SKM-1 (cell line): ENCODE measurements around the gene COLEC11.

ENCODE experiments used
- DNase-seq: peaks from one replicate; lab custom pipeline; 2025; ENCODE audit not compliant: unreplicated experiment; lab: John Stamatoyannopoulos, UW

The COLEC11 gene

DNA sequence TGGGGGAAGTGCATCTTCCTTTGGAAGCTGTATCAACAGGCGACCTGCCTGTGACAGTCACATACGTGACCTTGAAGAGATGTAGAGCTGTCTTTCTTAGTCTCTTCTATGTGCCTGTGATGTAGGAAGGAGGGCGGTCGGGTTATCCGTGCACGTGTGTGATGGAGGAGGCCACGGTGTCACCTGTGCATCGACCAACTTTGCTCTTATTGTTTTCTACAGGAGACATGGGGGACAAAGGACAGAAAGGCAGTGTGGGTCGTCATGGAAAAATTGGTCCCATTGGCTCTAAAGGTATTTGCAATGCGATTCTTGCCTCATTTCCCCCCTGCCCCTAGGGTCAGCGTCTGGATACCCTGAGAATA, 42.4 kb downstream of the COLEC11 start:
- no peak for DNase-seq

DNA sequence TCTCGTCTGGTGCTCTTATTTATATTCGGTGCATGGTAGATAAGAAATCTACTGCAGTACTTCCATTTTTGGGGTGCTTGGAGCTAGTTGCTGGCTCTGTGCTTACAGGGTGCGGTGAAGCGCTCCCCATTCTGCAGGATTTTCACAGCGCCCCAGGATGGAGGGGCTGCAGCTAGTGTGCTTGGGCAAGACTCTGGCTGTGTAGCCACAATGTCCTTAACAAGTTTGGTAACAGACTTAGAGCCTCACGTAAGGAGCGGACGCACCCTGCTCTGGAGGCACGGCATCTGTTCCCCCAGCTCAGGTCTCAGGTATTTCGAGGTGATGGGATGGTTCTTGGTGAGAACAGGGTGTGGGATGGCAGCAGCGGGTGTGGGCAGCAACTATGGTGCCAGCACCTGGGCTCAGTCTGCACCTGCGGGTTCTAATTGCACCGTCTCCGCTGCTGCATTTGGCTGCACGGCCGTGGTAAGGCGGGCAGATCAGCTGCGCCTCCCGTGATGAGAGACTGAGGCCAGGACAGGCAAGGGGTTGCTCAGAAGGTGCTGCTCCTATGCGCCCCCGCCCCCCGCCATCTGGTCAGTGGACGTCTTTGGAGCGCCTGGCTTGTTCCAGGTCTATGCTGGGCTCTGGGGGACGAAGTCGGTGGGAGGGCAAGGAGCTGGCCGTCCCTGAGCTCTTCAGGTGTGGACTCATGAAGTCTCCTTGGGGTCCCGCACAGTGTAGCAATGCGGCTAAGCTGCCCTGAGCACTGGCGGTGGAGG, 43.0 kb downstream of the COLEC11 start:
- no peak for DNase-seq

DNA sequence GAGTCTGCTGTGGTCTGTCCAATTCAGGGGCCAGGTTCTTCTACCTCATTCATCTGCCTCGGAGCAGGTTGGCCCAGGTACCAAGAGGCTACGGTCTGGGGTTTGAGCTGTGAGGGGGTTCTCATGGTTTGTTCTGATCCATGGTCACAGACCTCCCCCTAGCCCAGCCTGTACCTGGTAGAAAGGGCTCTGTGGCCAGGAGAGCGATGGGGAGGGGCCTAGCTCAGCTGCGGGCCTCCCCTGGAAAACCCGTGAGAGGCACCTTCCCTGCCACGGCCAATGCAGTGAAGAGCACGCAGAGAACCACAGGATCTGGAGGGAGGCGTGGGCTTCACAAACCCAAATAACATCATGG, 43.5 kb downstream of the COLEC11 start:
- no peak for DNase-seq

DNA sequence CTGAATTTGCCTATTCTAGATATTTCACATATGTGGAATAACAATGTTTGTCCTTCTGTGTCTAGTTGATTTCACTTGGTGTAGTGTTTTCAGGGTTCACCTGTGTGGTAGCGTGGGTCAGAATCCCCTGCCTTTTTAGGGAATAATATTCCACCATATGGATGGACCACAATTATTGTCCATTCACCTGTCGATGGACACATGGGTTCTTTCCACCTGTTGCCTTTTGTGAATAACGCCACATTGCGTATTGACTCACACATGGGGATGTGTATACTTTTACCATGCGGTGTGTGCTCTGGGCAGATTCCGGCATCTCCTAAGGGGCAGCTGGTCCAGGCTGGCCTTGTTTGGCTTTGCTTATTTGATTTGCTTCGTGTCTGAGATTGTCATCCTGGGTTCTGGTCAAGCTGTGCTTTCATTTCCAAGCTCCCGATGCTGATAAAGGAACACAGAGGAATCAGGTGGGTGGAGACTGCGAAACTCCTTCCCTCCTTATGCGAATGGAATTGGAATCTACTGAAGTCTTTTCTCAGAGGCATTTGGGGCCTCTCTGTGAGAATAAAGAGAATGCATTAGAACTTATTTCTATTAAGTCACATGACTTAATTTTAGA, 44.2 kb downstream of the COLEC11 start:
- DNase-seq = no peak

DNA sequence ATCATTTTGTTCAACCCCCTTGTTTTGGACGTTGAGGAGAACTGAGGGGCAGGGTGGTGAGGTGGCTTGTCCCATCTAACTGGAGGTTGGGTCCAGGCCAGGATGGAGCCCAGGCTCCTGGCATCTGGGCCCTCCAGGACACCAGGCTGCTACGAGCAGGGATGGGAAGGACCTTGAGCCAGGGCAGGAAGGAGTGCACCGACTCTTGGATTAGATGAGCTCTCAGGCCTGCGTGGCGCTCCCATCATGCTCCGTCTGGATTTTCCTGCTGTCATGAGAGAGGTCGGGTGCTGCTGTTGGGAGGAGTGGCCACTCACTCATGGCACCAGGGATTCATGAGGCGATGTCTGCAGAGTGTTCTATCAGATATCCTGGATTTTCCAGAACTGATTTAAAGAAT, 44.7 kb downstream of the COLEC11 start:
- DNase-seq = no peak

DNA sequence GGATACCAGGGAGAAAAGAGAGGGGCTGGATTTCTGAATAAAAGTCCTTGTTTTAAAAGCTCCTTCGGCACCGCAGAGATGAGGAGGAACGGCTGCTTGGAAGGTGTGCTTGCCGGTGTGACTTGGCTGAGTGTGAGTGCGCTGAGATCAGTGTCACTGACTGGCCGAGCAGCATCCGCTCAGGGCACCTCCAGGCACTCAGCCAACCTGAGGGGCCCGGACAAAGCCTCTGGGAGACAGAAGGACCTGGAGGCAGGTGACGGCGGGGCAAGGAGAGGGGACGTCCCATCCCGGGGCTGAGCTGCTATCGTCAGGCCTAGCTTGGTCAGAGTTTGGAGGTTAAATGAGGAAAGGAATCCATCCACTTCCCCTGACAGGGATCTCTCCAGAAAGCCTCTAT, 46.3 kb downstream of the COLEC11 start:
- no peak for DNase-seq

DNA sequence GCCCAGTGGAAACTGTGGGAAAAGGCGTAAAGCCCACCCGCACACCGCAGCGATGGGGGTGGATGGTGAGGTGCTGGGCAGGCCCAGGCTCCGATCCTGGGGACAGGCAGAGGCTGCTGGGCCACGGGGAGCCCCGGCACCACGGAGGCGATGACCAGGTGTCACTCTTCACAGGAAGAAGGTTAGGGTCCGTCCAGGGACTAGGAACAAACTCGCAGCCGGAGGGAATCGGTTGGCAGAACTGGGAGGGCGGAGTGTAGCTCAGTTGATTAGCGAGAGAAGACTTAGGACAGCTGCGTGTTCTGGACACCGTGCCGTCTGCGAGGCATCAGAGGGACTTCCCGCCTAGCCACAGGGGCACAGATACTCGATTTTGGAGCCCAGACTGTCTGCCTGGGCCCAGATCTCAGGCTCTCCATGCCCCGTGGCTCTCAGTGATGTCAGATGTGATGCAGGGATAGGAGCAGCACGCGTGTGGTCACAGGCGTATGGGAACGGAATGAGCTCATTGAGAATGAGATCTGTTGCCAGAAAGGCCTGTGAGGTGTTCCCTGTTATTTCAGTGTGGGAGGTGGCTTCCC, 47.0 kb downstream of the COLEC11 start:
- DNase-seq = no peak

DNA sequence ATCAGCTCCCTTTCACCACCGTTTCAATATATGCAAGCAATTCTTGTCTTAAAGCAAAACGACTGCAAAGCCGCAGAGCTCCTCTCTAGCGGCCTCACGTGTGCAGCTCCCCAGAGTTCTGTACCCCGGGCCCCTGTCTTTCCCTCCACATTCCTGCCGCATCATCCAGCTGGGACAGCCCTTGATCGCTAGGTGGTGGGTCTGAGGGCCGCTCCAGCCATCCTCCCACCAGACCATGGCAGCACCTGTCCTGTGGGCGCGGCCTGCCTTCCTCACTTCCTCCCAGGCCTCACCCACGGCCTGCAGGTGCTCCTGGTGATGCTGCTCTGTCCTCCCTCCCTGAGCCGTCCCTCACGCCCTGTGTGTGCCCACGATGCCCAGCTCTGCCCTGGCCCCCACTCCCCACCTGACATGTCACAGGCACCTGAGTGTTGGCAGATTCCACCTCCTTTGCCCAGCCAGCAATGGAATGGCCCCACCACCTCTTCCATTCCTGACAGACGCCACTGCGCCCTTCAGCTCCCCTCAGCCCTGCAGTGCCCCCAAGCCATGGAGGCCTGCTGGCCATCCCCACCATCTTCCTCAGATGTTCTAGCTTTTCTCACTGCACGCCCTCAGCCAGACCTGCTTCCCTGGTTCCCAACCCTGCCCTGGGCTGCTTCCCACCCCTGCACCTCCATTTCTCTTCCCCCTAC, 47.8 kb downstream of the COLEC11 start:
- DNase-seq = no peak

DNA sequence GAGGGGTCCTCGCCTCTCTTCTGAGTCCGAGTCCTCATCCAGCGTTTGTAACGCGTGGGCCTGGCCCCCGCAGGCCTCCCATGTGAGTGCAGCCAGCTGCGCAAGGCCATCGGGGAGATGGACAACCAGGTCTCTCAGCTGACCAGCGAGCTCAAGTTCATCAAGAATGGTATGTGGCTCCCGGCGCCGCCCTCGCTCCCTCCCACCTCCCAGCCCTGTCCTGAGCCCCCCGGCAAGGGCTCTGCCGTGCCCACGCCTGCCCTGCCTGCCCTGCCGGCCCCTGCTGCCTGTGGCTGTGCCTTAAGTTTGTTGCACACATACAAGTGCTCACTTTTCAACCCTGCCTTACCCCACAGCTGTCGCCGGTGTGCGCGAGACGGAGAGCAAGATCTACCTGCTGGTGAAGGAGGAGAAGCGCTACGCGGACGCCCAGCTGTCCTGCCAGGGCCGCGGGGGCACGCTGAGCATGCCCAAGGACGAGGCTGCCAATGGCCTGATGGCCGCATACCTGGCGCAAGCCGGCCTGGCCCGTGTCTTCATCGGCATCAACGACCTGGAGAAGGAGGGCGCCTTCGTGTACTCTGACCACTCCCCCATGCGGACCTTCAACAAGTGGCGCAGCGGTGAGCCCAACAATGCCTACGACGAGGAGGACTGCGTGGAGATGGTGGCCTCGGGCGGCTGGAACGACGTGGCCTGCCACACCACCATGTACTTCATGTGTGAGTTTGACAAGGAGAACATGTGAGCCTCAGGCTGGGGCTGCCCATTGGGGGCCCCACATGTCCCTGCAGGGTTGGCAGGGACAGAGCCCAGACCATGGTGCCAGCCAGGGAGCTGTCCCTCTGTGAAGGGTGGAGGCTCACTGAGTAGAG, 48.7 kb downstream of the COLEC11 start:
- DNase-seq = no peak

DNA sequence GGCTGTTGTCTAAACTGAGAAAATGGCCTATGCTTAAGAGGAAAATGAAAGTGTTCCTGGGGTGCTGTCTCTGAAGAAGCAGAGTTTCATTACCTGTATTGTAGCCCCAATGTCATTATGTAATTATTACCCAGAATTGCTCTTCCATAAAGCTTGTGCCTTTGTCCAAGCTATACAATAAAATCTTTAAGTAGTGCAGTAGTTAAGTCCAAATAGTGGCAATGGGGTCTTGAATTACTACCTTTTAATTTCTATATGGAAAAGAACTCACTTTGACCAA, 49.3 kb downstream of the COLEC11 start:
- no peak for DNase-seq

DNA sequence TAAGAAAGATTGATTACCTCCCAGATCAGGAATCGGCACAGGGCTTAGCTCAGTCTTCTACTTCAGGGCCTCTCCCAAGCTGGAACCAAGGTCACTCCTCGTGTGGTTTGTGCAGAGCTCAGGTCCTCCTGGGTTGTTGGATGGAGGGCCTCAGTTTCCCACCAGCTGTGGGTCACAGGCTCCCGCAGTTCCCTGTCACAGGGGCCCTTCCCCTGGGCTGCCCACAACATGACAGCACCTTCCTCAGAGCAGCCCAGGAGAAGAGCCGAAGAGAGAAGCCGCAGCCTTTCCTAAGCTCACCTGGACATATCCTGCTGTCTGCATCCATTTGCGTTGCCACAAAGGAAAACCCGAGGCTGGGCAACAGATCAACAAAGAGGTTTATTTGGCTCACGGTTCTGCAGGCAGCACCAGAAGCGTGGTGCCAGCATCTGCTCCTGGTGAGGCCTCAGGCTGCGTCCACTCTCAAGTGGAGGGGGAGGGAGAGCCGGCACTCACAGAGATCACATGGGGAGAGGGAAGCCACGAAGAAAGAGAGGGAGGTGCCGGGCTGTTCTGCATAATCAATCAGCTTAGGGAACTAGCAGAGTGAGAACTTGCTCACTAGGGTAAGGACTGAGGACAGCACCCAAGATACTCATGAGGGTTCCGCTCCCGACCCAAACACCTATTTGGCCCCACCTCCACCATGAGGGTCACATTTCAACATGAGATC, 50.1 kb downstream of the COLEC11 start:
- DNase-seq = no peak

DNA sequence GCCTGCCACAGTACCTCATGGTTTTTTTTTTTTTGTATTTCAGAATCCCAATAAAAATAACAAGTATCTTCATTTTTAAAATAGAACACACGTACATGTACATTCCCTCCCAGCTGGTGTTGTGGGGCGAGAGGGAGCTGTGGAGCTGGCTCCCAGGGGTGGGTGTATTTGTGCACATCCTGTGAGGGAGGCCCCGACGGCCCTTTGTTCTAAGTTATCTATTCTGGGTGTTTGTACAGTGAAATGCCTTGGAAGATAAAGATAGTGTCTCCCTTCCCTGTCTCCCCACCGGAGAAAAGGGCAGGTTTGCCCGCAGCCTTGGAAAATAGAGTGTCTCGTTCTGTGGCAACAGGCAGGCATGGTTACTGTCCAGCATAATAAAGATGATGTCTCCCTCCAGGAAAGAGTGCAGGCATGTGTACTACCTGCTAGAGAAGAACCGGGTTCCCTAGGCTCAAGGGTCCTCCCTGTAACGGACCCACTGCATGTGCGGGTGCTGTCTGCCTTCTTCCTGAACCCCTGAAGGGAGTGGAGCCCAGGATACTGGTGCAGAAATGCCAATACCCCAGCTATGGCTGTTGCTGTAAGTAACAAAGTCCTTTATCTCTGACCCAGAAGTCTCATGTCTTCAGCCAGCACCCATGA, 51.0 kb downstream of the COLEC11 start:
- no peak for DNase-seq

DNA sequence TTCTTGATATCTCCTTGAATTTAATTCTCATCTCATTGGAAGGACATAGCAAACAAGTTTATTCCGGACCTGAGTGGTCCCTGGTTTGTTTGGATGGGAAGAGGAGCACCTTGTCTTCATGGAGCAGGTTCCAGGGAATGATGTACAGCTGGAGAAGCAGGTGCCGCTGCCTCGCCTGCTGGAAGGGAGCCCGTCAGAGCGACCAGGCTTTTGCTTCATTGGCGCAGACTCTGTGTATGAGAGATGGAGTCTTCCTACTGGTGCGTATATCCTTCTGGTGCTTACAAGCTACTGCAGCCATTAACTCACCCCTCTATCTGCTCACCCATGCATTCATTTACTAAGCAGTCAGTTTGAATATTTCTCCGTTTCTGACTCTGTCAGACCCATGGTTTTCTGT, 51.5 kb downstream of the COLEC11 start:
- no peak for DNase-seq

DNA sequence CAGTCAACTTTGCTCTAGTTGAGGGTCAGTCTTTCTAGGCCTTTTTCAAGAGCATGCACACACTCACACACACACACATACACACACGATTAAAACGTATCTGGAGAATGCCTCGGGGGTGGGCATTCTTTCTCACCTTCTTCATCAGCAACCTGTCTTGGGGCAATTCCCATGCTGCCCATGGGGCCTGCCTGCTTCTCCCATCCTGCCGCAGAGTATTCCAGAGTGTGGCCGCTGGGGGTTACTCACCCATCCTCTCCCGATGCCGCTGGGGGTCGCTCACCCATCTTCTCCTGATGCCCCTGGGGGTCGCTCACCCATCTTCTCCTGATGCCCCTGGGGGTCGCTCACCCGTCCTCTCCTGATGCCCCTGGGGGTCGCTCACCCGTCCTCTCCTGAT, 52.3 kb downstream of the COLEC11 start:
- DNase-seq = no peak

DNA sequence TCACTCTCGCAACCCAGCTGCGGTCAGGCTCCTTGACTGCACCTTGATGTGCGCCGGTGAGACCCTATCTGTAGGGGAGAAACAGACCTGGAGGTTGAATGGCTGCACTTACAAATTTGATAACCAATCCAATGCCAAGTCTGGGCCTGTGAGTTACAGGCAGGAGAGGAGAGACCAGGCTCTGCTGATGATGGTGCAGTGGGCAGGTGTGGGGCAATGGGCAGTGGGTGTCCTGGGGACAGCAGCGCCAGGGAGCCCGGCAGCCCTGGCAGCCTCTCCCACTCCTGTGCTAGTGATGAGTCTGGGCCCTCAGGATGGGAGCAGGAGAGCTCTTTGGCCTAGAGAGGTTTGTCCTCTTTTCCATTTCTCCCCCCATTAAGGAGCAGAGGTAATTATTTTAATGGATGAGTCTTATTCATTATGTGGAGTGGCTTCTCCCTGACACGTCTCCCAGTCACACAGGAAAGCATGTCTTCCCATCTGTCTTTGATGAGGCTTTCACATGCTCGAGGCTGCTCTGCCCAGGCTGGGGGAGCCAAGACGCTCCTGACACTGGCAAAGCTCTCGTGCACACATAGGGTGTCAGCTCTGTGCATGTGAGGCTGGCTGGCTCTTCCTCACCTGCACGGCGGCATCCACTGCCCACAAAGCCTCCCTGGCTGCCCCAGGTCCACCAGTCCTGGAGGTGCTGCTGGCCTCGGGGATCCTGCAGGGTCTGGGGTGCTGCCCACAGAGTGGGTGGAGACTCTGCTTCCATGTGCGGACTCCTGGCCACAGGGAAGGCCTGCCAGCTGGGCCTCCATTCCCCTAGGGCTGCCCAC, 53.1 kb downstream of the COLEC11 start:
- no peak for DNase-seq

DNA sequence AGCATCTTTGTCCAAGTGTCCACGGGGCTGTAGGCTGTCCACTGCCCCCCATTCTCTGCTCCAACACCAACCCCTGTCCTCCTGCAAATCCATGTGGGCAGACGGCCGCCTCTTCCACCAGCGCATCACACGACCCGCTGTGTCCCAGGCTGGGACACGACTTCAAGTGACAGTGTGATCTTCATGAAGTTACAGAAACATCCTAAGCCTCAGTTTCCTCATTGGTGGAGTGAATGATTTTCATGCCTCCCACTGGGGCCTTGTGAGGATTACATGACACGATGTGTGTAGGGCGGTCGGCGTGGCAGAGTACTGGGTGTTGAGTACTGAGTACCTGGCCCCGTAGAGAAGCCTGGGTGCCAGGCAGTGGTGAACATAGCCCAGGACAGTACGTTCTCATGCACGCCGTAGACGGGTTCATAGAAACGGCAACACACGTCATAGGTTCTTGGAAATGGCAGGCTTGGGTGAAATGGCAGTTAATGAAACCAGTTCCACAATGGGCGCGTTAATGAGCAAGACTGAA, 53.8 kb downstream of the COLEC11 start:
- DNase-seq = no peak

DNA sequence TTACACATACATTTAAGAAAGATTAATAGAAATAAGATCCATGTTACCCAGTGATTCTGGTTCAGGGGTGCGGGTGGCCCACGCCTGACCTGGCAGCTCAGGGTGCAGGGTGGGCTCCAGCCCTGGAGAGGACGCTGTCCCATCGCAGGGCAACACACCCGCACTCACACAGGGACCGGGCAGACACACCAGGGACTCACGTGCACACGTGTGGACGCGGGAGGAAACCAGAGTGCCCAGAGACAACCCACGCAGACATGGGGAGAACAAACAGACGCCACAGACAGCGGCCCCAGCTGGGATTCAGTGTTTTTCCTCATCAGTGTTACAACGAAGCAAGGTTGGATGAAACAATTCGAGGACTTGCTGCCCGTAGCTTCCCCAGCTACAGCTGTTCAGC, 54.7 kb downstream of the COLEC11 start:
- no peak for DNase-seq

DNA sequence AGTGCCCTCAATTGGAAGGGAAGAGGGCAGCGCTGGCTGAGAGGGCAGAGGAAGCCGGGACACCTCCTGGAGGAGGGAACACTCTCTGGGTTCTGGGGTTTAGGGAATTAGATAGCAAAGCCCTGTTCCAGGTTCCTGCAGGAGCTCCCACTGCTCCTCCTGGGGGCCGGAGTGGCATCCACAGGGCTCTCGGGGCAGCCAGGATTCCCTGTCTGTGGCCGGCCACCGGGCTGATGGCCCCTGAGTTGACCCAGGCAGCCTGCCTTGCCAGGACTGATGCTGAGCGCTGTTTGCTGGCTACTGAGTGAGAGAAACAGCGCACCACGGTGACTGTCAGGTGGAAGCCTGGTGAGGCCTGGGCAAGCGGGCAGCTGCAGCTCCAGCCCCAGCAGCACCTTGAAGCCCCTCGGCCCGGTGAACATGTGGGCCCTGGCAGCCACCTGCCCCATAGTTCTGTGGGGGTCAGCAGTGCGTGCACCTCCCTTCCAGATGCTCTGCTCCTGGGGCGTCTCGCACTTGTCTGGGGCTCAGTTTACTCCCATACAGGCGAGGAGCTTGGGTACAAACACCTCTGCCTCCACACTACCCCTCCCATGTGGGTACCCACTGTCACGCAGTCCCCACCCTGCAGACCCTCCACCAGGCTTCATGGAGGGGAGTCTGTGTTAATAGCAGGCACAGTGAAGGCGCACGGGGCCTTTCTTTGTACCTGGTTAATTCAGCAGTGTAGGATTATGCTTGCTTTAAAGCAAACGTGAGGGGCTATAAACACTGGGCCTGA, 55.4 kb downstream of the COLEC11 start:
- no peak for DNase-seq
